Activated CD8-positive, alpha-beta memory T cell treated with anti-CD3 and anti-CD28 coated beads for 24 hours (primary cell): ENCODE measurements around the gene HCST.
"Not testable (repeated sequence)": the region's sequence is repeated elsewhere in the genome, so short reads cannot be mapped to it uniquely, and the experiment has no call there.

Experiments
- DNase-seq: peaks from one replicate; pipeline ENCODE4 v3.0.0-alpha.2; 2020

The HCST gene

GRCh38 chr19:35907377-35907745 lies 5.0 kb downstream of the HCST start:
- no peak for DNase-seq

GRCh38 chr19:35908010-35908441 lies 5.7 kb downstream of the HCST start, which contains the start of gene TYROBP:
Gene TYROBP, minus strand, starts transcription at chr19:35908295. Its CDS starts 67 bp downstream, at chr19:35908228.
- DNase-seq: no peak

- DNase-seq: no peak
Measured at GRCh38 chr19:35908973-35909683, 6.8 kb downstream of the HCST start.

DNA sequence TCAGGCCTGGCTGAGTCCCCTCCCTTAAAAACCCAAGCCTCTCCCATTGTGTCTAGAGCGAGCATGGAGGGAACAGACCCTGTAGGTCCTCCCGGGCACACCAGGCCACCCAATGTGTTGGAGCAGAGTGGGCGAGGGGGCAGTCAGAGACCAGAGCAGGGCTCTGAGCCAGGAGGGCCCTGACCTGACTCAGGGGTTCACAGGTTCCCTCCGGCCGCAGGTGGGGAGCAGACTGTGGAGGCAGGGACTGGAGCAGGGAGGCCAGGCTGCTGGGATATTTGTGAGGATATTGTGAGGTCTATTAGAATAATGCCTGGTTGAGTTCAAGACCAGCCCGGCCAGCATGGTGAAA lies 7.3 kb downstream of the HCST start:
- DNase-seq: no peak

DNA sequence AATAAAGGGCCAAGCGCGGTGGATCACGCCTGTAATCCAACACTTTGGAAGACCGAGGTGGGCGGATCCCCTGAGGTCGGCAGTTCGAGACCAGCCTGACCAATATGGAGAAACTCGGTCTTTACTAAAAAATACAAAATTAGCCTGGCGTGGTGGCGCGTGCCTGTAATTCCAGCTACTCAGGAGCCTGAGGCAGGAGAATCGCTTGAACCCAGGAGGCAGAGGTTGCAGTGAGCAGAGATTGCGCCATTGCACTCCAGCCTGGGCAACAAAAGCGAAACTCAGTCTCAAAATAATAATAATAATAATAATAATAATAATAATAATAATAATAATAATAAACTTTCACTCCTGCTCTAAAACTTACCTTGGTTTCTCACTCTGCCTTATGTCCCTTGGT lies 8.0 kb downstream of the HCST start:
- not testable (repeated sequence) for DNase-seq

DNA sequence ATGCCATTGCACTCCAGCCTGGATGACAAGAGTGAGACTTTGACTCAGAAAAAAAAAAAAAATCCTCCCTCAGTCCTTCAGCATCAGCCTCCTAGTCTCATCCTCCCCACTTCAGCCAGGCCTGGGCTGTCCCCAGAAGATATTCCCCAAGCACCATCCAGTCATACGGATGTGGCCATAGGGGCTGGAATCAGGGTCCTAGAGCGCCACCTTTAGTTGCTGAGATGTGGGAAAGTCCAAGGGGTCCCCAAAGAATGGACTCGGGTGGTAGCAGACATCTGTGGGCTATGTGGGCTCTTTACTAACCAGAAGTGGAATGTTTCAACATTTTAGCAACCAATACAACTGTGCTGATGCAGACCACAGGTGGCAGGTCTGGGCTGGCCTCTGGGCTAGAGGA lies 8.8 kb downstream of the HCST start:
- no peak for DNase-seq

GRCh38 chr19:35911790-35912189 lies 9.5 kb downstream of the HCST start:
- DNase-seq: no peak

- DNase-seq: no peak
Measured at GRCh38 chr19:35913589-35913988, 11.3 kb downstream of the HCST start.

DNA sequence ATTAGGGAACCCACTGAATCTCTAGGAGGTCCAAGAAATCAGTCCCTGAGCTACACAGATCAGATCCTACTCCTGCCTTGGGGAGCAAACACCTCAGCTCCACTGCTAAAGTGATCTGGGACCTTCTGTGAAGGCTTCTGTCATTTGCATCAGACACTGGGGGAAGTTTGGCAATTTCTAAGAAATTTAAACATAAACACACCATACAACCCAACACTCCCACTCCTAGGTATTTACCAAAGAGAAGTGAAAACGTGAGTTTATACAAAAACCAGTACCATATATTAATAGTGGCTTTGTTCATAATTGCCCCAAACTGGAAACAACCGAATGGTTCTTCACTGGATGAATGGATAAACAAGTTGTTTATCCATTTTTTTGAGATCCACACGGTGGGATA lies 13.1 kb downstream of the HCST start:
- DNase-seq: no peak

DNA sequence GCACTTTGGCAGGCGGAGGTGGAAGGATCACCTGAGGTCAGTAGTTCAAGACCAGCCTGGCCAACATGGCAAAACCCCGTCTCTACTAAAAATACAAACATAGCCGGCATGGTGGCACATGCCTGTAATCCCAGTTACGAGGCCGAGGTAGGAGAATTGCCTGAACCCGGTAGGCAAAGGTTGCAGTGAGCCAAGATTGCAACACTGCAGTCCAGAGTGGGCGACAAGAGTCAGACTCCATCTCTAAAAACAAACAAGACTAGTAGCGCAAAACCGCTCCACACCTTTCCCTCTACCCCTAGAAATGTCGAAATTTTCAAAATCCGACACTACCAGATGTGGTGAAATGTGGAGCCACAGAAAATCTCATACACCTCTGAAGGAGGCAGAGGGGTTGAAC lies 17.0 kb downstream of the HCST start:
- no peak for DNase-seq

DNA sequence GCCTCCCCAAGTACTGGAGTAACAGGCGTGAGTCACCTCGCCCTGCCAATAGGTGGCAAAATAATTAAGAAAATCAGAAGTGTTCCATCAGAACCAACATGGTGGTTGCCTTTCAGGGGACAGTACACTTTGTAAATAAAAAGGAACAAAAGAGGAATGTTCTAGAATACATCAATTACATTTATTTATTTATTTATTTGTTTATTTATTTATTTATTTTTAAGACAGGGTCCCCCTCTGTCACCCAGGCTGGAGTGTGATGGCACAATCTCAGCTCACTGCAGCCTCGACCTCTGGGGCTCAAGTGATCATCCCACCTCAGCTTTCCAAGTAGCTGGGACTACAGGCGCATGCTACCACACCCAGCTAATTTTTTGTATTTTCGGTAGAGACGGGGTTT lies 18.7 kb downstream of the HCST start:
- no peak for DNase-seq

DNA sequence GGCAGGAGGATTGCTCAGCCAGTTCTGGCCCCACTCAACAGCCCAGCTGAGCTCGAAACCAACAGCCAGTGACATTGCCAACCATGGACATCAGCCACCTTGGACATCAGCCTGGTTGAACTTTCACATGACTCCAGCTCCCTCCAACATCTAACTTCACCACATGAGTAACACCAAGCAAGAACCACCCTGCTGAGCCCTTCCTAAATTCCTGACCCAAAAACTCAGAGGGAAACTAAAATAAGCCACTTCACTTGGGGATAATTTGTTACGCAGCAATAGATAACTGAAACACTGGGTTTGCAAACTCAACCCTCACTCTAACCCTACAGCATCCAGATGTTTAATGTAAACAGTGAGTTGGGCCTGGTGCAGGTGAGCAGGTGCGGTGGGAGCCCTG lies 23.2 kb downstream of the HCST start:
- no peak for DNase-seq

DNA sequence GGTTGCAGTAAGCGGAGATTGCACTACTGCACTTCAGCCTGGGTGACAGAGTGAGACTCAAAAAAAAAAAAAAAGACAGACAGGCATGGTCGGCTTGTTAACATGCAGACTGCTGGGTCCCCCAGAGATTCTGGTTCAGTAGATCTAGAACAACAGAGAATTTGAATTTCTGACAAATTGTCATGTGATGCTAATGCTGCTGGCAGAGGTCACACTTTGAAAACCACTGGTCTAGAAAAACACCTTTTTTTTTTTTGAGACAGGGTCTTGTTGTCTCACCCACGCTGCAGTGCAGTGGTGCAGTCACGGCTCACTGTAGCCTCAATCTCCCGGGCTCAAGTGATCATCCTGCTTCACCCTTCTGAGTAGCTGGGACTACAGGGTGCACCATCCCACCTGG lies 26.2 kb downstream of the HCST start:
- no peak for DNase-seq

GRCh38 chr19:35929876-35930275 lies 27.5 kb downstream of the HCST start:
- no peak for DNase-seq

- DNase-seq: peak; percentile 98
Measured at GRCh38 chr19:35931161-35931873, 29.0 kb downstream of the HCST start.

DNA sequence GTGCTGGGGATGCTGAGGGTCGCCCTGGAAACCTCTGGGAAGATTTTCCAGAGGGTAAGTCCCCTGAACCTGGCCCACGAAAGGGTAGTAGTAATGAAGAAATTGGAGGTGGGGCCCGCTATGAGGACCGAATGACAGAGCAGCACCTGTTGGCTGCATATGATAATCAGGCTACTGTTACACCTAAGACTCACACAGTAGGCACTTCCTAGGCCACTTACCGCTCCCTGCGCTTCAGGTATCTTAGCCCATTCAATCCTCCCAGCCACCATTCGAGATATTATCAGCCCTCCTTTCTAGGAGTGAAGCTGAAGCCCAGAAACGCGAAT lies 29.5 kb downstream of the HCST start:
- DNase-seq: no peak

DNA sequence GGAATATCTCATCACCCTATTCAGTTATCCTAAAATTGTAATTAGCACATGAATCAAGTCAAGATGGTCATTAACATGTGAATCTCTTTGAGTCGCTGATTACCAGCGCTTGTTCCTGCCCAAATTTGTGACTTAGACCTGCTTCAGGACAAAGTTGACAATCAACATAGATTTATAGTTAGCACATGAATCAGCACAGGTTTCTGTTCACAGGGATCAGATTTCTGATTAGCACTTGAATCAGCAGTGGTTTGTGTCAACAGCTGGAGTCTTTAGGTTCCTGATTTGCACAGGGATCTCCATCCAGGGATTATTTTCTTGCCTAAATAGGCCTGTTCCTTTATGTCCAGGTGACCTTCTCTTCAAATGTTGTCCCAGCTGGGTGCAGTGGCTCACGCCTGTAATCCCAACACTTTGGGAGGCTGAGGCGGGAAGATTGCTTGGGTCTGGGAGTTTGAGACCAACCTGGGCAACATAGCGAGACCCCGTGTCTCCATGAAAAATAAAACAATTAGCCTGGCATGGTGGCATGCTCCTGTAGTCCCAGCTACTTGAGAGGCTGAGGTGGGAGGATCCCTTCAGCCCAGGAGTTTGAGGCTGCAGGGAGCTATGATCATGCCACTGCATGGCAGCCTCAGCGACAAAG lies 30.1 kb downstream of the HCST start:
- no peak for DNase-seq

DNA sequence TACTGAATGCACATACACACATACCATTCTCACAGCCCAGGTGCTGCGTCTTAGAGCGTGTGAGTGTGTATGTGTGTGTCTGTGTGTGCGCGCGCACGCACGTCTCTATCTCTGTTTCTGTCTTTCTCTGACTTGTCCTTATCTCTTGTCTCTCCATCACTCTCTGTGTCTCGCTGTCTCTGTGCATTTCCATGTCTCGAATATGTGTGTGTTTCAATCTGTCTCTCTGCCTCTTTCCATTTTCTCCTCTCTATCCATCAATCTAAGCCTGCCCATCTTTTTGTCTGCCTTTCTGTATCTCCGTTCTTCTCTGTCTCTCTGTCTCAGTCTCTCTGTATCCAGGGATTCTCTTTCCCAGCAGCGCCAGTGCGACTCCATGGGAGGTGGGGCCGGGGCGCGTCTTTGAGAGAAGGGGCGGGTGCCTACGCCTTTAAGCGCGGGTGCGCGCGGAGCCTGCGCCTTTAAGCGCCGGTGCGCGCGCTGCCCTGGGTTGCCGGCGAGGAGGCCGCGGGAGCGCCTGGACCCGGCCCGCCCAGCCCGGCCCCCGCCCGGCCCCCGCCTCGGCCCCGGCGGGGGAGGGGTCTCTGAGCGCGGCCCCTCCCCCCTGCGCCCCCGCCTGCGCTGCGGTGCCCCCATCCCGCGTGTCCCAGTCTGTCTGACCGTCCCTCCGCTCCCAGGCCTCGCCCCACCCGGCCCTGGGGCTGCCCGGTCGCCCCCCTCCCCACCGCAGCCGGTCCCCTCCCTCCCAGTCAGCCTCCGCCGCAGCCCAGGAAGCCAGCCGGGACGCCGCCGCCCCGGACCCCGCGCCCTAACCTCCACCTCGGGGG lies 33.8 kb downstream of the HCST start, which contains the start of gene LRFN3:
LRFN3 (plus strand) TSS at position 464 of the 827 bp plus-strand sequence. CDS start 3,052 bp downstream, outside the sequence.
- peak; percentile 81 for DNase-seq

DNA sequence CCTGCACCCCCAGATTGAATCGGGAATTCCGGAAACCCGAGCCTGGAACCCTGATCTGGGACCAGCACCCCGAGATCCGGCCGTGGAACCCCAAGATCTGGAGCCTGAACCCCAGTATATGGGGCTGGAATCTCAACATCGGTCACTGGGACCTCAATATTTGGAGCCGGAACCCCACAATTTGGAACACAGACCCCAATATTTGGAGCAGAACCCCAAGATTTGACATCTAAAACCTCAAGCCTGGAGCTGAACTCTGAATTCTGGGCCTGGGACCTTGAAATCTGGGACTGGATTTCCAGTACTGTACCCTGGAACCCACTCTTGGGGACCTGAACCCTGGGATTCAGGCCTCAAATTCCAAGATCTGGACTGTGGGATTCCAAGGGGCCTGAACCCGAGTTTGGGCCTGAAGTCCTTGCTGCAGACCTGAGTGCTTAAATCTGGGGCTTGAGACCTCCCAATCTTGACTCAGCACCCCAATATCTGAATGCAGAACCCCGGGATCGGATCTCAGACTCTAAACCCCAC lies 34.5 kb downstream of the HCST start:
- DNase-seq: no peak

DNA sequence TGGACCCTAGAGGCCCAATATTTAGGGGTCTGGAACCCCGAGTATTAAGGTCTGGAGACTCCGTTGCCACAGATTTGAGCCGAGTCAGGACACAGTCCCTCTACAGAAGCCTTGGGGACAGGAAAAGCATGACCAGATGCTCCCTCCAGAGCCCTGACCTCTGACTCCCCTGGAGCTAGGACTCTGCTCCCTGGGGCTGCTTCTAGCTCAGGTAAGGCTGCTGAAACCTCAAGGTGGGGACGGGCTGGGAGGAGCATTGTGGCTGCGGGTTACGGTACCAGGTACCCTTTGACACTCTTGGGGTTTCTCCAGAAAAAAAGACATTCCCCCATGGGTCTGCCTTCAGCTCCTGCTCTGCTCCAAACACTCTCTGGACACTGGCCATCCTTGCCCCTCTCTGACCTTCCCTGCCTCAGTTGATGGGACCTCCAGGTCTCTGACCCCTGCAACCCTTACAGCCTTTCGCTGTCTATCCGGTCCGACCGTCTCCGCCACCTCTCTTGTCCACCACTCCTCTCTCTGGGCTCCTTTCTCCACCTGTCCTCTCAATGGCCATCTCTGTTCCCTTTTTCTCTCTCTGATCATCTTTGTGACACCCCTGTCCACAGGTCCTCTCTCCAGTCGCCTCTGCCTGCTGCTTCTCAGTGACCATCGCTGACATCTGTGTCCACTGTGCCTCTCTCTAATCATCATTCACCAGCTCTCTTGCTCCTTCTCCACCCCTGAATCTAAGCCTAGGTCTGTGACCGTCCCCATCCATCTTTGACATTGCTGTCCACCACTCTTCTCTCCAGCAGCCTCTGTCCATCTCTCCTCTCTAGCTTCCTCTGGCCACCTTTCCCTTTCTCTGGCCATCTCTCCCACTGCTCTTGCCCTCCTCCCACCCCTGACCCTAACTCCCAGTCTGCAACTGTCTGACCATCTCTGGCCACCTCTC lies 35.3 kb downstream of the HCST start:
- DNase-seq: no peak

GRCh38 chr19:35938282-35939224 lies 36.2 kb downstream of the HCST start:
- no peak for DNase-seq
